NCI-H1417 treated with DMSO at 0.1 percent for 48 hours (cell line): ENCODE data around the gene INKA1.
"Not testable (repeated sequence)": the region's sequence is repeated elsewhere in the genome, so short reads cannot be mapped to it uniquely, and the experiment has no call there.

Experiments
- DNase-seq: peaks from one replicate; lab custom pipeline; 2025; lab: John Stamatoyannopoulos, UW

INKA1 gene

GRCh38 chr3:49802719-49803464 lies at the start of gene INKA1:
Gene INKA1 (plus strand): TSS chr3:49803261. CDS start chr3:49803393, 132 bp downstream.
- DNase-seq, result no peak

- no peak for DNase-seq
These were observed 48.5 kb upstream of the INKA1 start for GRCh38 chr3:49754536-49754935.

GRCh38 chr3:49756036-49756435 lies 47.0 kb upstream of the INKA1 start:
- DNase-seq, result no peak

- DNase-seq, result no peak
These were observed 45.9 kb upstream of the INKA1 start for GRCh38 chr3:49757197-49757596.

GRCh38 chr3:49759226-49759625 lies 43.8 kb upstream of the INKA1 start:
- no peak for DNase-seq

- no peak for DNase-seq
These were observed 41.4 kb upstream of the INKA1 start for GRCh38 chr3:49761661-49762060.

GRCh38 chr3:49763981-49764380 lies 39.1 kb upstream of the INKA1 start:
- DNase-seq, result no peak

GRCh38 chr3:49769286-49769915 lies 33.7 kb upstream of the INKA1 start:
- no peak for DNase-seq

- no peak for DNase-seq
These were observed 33.1 kb upstream of the INKA1 start for GRCh38 chr3:49769926-49770325.

- no peak for DNase-seq
These were observed 31.6 kb upstream of the INKA1 start for GRCh38 chr3:49771340-49771938.

- DNase-seq, result no peak
These were observed 30.4 kb upstream of the INKA1 start for GRCh38 chr3:49772703-49773102.

GRCh38 chr3:49775538-49775937 lies 27.5 kb upstream of the INKA1 start:
- DNase-seq, result no peak

GRCh38 chr3:49776101-49776500 lies 27.0 kb upstream of the INKA1 start:
- not testable (repeated sequence) for DNase-seq

GRCh38 chr3:49779358-49780079 lies 23.5 kb upstream of the INKA1 start:
- no peak for DNase-seq

GRCh38 chr3:49780080-49780974 lies 22.7 kb upstream of the INKA1 start:
- DNase-seq, result no peak

- not testable (repeated sequence) for DNase-seq
These were observed 22.1 kb upstream of the INKA1 start for GRCh38 chr3:49780975-49781365.

- no peak for DNase-seq
These were observed 21.5 kb upstream of the INKA1 start for GRCh38 chr3:49781415-49782199.

- not testable (repeated sequence) for DNase-seq
These were observed 20.8 kb upstream of the INKA1 start for GRCh38 chr3:49782277-49782676.

GRCh38 chr3:49785565-49786356 lies 17.3 kb upstream of the INKA1 start:
- DNase-seq, result no peak
